Adrenal gland (tissue), 5 donors: ENCODE measurements around the gene KLHL22.

Source experiments
- POLR2A ChIP-seq, 2 donors: fragments of 450-650 bp; IDR thresholded peaks; one replicate each; pipeline ENCODE4 v1.6.1; 2017; ENCODE audit warnings: antibody characterized with exemption in 2 of 2, mild to moderate bottlenecking in 2 of 2, moderate library complexity in 1 of 2
- TF ChIP-seq, protein P1 (sequence below), 6 experiments: fragments of 450-650 bp in 4 of 6; fragments of 200-600 bp in 2 of 6; sonication (generic) in 1 of 6; IDR thresholded peaks; 1 replicate in 5 of 6; 2 replicates in 1 of 6; pipeline versions ENCODE4 v1.5.1 to v1.8.0; 2016 to 2021; ENCODE audit warnings: antibody characterized with exemption in 6 of 6, mild to moderate bottlenecking in 2 of 6, moderate library complexity in 1 of 6
- donor health status: DM: no; HTN: no; CAD: no.

DNA sequence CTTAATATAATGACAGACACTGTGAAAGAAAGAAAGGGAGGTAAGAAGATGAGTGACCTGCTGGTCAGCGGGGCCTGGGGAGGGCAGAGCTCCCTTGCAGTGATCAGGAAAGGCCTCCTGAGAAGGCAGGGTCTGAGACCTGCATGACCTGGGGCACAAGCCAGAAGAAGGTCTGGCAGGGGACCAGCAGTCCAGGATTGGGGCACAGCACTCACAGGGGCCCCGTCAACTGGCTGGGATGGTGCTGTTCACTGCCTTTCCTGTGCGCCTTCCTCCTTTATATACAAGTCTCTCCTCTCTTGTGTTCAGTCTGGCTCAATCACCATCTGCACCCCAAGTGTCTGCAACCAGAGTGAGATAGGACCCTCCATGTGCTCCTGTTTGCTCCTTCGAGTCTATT lies 35.7 kb downstream of the KLHL22 start:
- TF ChIP-seq, protein P1, sequence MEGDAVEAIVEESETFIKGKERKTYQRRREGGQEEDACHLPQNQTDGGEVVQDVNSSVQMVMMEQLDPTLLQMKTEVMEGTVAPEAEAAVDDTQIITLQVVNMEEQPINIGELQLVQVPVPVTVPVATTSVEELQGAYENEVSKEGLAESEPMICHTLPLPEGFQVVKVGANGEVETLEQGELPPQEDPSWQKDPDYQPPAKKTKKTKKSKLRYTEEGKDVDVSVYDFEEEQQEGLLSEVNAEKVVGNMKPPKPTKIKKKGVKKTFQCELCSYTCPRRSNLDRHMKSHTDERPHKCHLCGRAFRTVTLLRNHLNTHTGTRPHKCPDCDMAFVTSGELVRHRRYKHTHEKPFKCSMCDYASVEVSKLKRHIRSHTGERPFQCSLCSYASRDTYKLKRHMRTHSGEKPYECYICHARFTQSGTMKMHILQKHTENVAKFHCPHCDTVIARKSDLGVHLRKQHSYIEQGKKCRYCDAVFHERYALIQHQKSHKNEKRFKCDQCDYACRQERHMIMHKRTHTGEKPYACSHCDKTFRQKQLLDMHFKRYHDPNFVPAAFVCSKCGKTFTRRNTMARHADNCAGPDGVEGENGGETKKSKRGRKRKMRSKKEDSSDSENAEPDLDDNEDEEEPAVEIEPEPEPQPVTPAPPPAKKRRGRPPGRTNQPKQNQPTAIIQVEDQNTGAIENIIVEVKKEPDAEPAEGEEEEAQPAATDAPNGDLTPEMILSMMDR (IDR thresholded peaks at IDR 0.05) = no peak
- TF ChIP-seq POLR2A (IDR thresholded peaks at IDR 0.05) = no peak
